Motor neuron (in vitro differentiated cells): ENCODE measurements around the gene KCNQ1. TPM values are rescaled to one million over a fixed set of nuclear protein-coding genes. Genes with fewer than 3 reads are reported as not detected.

ENCODE experiments used
- ATAC-seq, 8 experiments: fragments of 200-7000 bp; cut with Tn5 transposase; replicated peaks in 6 of 8; 2 replicates each; pipeline ENCODE4 v1.8.0; 2021; ENCODE audit warnings: mild to moderate bottlenecking in 8 of 8, moderate library complexity in 8 of 8
- H3K27ac ChIP-seq, 2 donors: fragments of 250-450 bp; sonication (Bioruptor Pico); 2 replicates each; pipeline ENCODE4 v1.9.0; 2021; ENCODE audit warnings: antibody characterized with exemption in 2 of 2, mild to moderate bottlenecking in 2 of 2, moderate library complexity in 1 of 2
- H3K4me1 ChIP-seq, 2 donors: fragments of 250-450 bp; sonication (Bioruptor Pico); replicated peaks in 1 of 2; 2 replicates each; pipeline ENCODE4 v1.6.1; 2021; ENCODE audit warnings: antibody characterized with exemption in 2 of 2, mild to moderate bottlenecking in 2 of 2, moderate library complexity in 1 of 2
- H3K4me3 ChIP-seq, 5 donors: fragments of 250-450 bp; sonication (Bioruptor Pico); 2 replicates each; pipeline ENCODE4 v1.9.0; 2021; ENCODE audit warnings: antibody characterized with exemption in 5 of 5, mild to moderate bottlenecking in 5 of 5, moderate library complexity in 4 of 5
- WGBS, 10 experiments: fragments of 450-650 bp; shearing (Covaris generic); methylation state at CpG; one replicate each; pipeline ENCODE4 v1.0.0; 2022; 5-methylcytosine and 5-hydroxymethylcytosine counted together
- in situ Hi-C, 9 experiments: fragments of 400-800 bp; cut with MboI; loops; one replicate each; pipeline ENCODE4 v1.15.0; 2021; ENCODE audit warnings: low sequenced_read_pairs in 9 of 9, low pct_unique_long_range_greater_than_20kb in 2 of 9; ENCODE audit not compliant: unreplicated experiment in 9 of 9
- total RNA-seq, 8 experiments: library from RNA; unstranded; fragments of 300-600 nt; gene quantifications; 2 replicates each; pipeline versions ENCODE4 v1.2.3 to v1.2.4, GENCODE V29; 2022

The KCNQ1 gene
- total RNA-seq, 8 experiments from 2014 or later: 0.04 to 0.66 (median 0.20) TPM; not detected in 2

DNA sequence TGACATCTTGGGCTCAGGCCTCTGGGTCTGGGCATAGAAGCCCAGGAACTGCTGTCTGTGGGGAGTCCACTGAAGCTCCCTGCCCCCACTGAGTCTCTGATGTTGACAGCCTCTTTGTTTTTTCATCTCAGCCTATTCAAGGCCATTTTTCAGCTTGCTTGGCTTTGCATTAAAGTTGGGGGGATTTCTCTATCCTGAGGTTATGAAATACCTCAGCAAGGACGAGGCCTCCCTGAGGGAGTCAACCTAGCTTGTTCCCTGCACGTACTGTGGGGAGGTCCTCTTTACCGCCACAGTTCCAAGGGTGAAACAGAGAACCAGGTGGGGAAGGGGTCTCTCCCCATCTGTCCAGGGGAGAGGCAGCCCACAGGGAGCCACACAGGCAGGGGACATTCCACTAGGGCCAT lies 246.6 kb downstream of the KCNQ1 start:
- in situ Hi-C loops: loop anchor here in 6 of 9 experiments (10.0 to 25.0 kb wide), 2 partner anchors 183 to 196 kb away; partner anchors contain the start of gene CDKN1C (in 5 of the 6)
- ATAC-seq: no peak
- Histone ChIP-seq H3K4me1 (peaks cover 61 to 69% of the 10 kb centered on the region in 2 donors), H3K4me3 (no peak overlapping the region), H3K27ac (no peak overlapping the region)
- WGBS, 10 experiments: 40 to 87% (median 83%) methylated on average over 1 to 3 of the region's 3 CpGs; no CpG with 5 or more reads in 5 of the 10 experiments

DNA sequence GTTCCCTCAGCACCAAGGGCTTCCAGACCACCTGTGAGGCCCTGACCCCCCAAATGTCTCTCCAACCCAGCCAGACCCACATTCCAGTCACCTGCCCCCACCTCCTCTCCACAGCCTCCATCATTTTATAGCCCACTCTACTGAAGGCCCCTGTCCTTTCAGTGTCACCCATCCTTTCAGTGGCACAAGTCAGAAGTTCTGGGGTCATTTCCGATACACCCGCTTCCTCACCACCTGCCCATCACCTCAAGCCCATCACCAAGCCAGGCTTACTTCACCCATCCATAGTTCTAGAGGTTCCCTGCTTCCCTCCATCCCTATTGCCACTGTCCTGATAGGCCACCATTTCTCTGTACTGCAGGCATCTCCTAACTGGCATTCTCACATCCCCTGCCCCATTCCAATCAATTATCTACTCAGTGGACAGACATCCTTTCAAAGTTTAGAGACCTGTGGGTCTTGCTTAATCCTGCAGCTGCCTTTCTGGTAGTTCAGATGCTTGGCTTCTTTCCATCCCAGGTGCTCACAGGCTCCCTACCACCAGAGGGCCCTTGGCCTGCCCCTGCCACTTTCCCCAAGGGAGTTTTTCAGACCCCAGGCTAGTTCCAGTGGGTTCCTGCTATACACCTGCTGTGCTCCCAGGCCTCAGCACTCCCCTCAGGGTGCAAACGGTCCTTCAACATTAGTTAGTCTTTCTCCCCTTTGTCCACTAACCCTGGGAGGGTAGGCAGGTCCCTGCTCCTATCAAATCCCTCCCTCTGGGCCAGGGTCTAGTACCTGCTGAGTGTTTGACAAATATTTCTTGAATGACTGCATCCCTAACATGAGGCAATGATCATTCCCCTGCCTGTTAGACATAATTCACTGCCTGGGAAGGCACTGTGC lies 247.4 kb downstream of the KCNQ1 start:
- Histone ChIP-seq H3K4me1 (peaks cover 69% of the 10 kb centered on the region in 2 donors), H3K4me3 (peak overlapping the region in 1 of 5 donors; percentile 1), H3K27ac (no peak overlapping the region)
- WGBS, 10 experiments: 40 to 100% (median 96%) methylated on average over 1 to 3 of the region's 3 CpGs; no CpG with 5 or more reads in 4 of the 10 experiments
- peak in 5 of 8 experiments; percentile 17 to 52 (median 35) for ATAC-seq
- in situ Hi-C loops: loop anchor here in 6 of 9 experiments (10.0 to 25.0 kb wide), 2 partner anchors 183 to 195 kb away; partner anchors contain the start of gene CDKN1C (in 5 of the 6)

DNA sequence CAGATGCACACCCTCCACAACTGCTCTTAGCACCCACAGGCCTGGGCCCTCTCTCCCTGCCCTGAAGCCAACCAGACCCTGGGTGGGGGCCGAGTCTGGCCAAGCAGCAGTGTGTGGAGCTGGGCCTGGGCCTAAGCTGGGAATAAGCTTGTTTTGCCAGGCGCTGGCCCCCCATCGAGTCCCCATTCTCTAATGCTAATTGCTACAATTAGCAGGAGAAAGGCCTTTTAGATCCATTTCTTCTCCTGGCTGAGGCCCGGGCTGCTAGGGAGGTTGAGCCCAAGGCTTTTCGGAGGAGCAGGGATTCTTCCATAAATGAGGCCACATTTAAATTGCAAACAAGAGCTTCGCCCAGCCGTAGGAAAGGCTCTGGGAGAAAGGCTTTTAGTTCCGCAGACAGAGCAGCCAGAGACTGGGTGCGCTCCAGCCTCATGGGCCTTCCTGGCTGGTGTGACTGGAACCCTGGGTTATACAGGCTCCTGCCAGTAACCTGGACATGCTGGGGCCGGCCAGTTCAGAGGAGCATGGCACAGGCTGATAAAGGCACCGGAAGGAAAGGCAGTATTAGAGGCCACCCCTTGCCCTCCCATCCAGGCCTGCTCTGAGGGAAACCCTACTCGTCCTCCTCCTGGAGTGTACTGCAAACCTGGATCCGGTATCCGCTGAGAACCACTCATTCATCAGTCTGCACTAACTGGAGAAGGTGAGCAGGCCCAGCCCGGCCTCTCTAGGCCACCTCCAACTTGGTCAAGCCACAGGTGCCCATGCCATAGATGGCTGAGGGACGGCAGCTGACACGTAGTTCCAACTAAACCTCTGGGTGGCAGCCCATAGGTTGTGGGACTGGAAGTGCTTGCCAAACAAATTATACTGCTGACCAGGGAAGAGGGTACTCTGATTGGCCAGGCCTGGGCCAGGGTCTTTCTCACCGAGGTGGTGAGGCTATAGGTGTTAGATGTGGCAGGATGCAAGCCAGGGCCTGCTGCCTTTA lies 248.8 kb downstream of the KCNQ1 start:
- 0 to 56% (median 35%) methylated on average over 1 to 14 of the region's 18 CpGs; no CpG with 5 or more reads in 2 of the 10 experiments for WGBS, 10 experiments
- Histone ChIP-seq H3K27ac (peak overlapping the region in 1 of 2 donors; percentile 56), H3K4me3 (peak overlapping the region in 1 of 5 donors; percentile 11), H3K4me1 (peaks cover 62 to 66% of the 10 kb centered on the region in 2 donors)
- peak; percentile 14 to 88 (median 38) for ATAC-seq
- in situ Hi-C loops: loop anchor here in 6 of 9 experiments (10.0 to 25.0 kb wide), 2 partner anchors 181 to 194 kb away; partner anchors contain the start of gene CDKN1C (in 5 of the 6)

DNA sequence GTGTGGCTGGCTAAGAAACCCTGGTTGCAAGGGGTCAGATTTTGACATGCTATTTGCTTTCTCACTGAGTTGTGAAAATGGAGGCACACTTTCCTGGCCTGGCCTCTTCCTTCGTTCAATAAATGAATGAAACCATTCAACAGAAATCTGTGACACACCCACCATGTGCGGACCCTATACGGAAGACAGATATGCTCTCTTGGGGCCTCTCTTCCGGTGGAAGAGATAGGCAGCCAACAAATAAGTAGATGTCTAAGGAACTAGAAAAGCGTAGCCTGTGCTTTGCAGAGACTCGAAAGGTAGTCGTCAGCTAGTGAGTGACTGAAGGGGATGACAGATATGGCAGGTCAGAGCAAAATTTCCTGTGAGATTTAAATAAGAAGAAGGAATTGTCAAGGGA lies 249.7 kb downstream of the KCNQ1 start:
- H3K4me3 ChIP-seq: peak overlapping the region in 1 of 5 donors; percentile 11
- no peak overlapping the region for H3K27ac ChIP-seq
- ATAC-seq: no peak
- in situ Hi-C loops: loop anchor here in 6 of 9 experiments (10.0 to 25.0 kb wide), 2 partner anchors 180 to 193 kb away; partner anchors contain the start of gene CDKN1C (in 5 of the 6)
- H3K4me1 ChIP-seq: peaks cover 59 to 66% of the 10 kb centered on the region in 2 donors
- WGBS, 10 experiments: 71 to 100% (median 86%) methylated on average over 2 to 7 of the region's 7 CpGs; no CpG with 5 or more reads in 1 of the 10 experiments

DNA sequence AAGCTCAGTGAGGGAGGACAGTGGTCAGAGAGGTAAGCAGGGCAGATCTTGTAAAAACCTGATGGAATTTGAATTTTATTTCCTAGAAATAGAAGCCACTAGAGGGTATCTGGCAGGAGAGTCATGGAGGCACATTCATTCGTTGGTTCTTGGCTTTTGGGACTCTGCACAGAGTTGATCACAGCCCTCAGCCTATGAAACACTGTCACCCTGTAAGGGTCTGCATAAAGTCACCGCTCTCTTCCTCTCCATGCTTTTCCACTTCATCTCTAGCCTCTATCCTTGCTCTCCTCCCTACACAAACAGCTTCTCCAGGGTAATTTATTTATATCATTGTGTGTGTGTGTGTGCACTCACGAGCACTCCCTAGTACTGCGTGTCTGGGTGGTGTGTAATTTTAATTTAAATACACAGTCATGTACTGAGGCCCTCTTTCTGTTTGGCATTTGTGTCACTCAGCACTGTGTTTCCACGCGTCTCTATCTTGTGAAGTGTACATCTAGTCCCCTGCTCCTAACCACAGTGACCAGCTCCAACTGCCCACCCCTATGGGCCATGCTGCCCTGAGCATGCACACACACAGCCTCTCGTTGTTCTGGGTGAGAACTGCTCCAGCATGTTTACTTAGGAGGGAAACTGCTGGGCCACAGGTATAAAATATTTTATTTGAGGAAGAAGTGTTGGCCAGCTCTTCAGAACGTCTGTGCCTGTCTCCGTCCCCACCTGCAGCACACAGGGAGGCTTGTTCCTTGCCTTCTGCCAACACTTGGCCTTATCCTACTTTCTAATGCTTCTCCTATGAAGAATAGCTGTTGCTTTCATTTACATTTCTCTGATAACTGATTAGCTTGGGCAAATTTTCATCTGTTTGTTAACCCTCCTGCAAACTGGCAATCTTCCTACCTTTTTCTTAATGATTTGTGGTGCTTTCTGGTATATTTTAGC lies 250.5 kb downstream of the KCNQ1 start:
- in situ Hi-C loops: loop anchor here in 6 of 9 experiments (10.0 to 25.0 kb wide), 2 partner anchors 180 to 192 kb away; partner anchors contain the start of gene CDKN1C (in 5 of the 6)
- peaks cover 52 to 61% of the 10 kb centered on the region in 2 donors for H3K4me1 ChIP-seq
- ATAC-seq: no peak
- no peak overlapping the region for H3K27ac ChIP-seq
- 11 to 100% (median 70%) methylated on average over 1 to 9 of the region's 9 CpGs; no CpG with 5 or more reads in 1 of the 10 experiments for WGBS, 10 experiments
- peak overlapping the region in 1 of 5 donors; percentile 56 for H3K4me3 ChIP-seq

DNA sequence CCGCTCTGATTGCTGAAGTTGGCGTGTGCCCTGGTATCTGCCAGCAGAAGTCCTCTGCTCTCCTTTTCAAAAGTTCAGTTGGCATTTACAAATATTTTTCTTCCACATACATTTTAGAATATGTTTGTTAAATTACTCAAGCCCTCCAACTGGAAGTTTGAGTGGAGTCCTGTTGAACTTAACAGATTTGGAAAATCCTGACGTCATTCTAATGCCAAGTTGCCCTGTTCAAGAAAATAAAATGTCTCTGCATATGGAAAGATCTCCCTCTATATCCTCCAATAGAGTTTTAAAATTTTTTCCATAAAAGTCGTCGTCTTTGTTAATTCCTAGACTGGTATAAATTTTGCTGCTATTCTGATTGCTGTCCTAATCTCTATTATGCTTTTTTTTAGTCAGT lies 251.6 kb downstream of the KCNQ1 start:
- in situ Hi-C loops: loop anchor here in 6 of 9 experiments (10.0 to 25.0 kb wide), 2 partner anchors 178 to 191 kb away; partner anchors contain the start of gene CDKN1C (in 5 of the 6)
- Histone ChIP-seq H3K27ac (no peak overlapping the region), H3K4me3 (peak overlapping the region in 2 of 5 donors; percentile 56 to 83), H3K4me1 (peaks cover 48 to 58% of the 10 kb centered on the region in 2 donors)
- WGBS, 10 experiments: 13 to 100% (median 80%) methylated on average over 2 to 5 of the region's 5 CpGs; no CpG with 5 or more reads in 1 of the 10 experiments
- no peak for ATAC-seq

DNA sequence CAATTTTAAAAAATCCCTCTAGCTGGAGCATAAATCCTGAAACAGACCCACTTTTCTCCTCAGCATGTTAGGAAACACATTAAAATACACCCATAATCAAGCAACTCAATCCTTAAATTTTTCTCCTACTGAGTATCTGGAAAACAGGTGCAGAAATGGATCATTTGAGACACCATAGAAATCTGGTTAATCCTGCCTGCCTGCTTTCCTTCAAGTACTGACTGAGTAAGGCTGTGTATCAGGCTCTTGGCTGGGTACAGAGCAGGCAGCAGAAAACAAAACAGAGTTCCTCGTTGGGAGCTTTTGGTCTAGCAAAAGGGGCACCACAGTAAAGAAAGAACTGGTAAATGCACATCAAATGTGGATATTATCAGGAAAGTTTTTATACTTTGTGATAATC lies 253.1 kb downstream of the KCNQ1 start:
- 0 to 70% (median 18%) methylated on average over 1 of the region's 1 CpG; no CpG with 5 or more reads in 3 of the 10 experiments for WGBS, 10 experiments
- no peak for ATAC-seq
- Histone ChIP-seq H3K4me1 (peaks cover 46 to 58% of the 10 kb centered on the region in 2 donors), H3K27ac (no peak overlapping the region), H3K4me3 (peak overlapping the region; percentile 45 to 83 (median 56))
- in situ Hi-C loops: loop anchor here in 6 of 9 experiments (10.0 to 25.0 kb wide), 2 partner anchors 177 to 189 kb away; partner anchors contain the start of gene CDKN1C (in 5 of the 6)

DNA sequence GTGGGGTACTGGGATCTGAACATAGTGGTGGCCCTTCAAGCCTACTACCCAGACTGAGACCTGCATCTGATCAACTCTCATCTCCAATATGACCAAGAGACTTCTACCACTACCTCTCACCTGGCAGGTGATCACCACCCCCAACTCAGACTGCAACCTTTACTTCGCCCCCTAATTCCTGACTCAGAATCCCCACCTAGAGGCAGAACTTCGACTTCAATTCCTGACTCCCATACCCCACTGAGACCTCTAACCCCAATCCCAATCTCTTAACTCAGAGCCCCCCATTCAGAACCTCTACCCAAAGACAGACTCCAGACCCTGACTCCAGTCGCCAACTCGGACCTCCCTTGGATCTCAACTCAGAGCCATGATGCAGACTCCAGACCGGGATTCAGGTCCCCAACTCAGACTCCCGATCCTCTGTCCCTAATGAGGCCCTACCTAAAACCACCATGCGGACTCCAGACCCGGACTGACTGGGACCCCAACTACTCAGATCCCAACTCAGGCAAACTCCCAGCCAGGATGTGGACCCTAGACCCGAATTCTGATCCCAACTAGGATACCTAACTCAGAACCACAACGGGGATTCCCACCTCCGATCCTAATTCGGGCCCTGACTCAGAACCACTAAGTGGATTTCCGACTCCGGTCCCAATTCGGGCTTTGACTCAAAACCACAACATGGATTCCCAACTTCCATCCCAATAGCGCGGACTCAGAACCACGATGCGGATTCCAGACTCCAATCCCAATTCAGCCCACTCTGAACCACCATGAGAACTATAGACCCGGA lies 253.8 kb downstream of the KCNQ1 start:
- Histone ChIP-seq H3K4me3 (peak overlapping the region; percentile 45 to 83 (median 56)), H3K4me1 (peaks cover 46 to 58% of the 10 kb centered on the region in 2 donors), H3K27ac (no peak overlapping the region)
- 10 to 71% (median 38%) methylated on average over 3 to 13 of the region's 20 CpGs; no CpG with 5 or more reads in 1 of the 10 experiments for WGBS, 10 experiments
- in situ Hi-C loops: loop anchor here in 6 of 9 experiments (10.0 to 25.0 kb wide), 2 partner anchors 176 to 189 kb away; partner anchors contain the start of gene CDKN1C (in 5 of the 6)
- ATAC-seq: no peak

DNA sequence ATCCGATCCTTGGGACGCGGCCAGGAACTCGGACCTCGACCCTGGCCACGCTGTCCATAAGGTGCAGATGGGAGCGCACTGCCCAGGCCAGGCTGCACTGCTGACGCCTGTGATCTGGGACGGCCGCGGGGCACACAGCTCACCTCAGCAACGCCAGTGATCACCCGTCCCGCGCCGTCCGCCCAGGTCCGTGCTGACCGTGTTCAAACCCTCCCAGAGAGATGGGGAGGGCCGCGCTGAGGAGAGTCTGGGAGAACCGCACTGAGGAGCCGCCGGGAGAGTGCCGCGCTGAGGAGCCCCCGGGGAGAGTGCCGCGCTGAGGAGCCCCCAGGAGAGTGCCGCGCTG lies 254.3 kb downstream of the KCNQ1 start:
- peaks cover 46 to 58% of the 10 kb centered on the region in 2 donors for H3K4me1 ChIP-seq
- in situ Hi-C loops: loop anchor here in 6 of 9 experiments (10.0 to 25.0 kb wide), 2 partner anchors 176 to 188 kb away; partner anchors contain the start of gene CDKN1C (in 5 of the 6)
- H3K4me3 ChIP-seq: peak overlapping the region; percentile 45 to 83 (median 56)
- H3K27ac ChIP-seq: peak overlapping the region; percentile 68 to 84
- 29 to 100% (median 54%) methylated on average over 1 to 7 of the region's 31 CpGs; no CpG with 5 or more reads in 4 of the 10 experiments for WGBS, 10 experiments
- peak in 6 of 8 experiments; percentile 0 to 8 (median 2) for ATAC-seq
